MM.1S (cell line): ENCODE results near the gene FPGS.

Source experiments
- CTCF ChIP-seq: fragments of 300-600 bp; sonication (generic); IDR thresholded peaks from 2 replicates; pipeline ENCODE4 v1.5.1; 2016; ENCODE audit warnings: antibody characterized with exemption, low read length, mixed read lengths
- EZH2 ChIP-seq: fragments of 300-600 bp; sonication (generic); optimal IDR thresholded peaks from 2 replicates; pipeline ENCODE3; 2017; ENCODE audit warnings: low read depth, mild to moderate bottlenecking, antibody characterized with exemption, low read length, mixed read lengths
- EZH2phosphoT487 ChIP-seq: fragments of 300-600 bp; sonication (generic); IDR thresholded peaks from 2 replicates; pipeline ENCODE4 v1.6.1; 2018; ENCODE audit warnings: antibody characterized with exemption, low read length

GRCh38 chr9:127806871-127807270 lies 4.2 kb downstream of the FPGS start:
- TF ChIP-seq EZH2phosphoT487 (no peak), CTCF (no peak), EZH2 (no peak)
